PFSK-1 (cell line): Measurements from ENCODE around the gene GRID1.

ENCODE experiments used
- FOXP2 ChIP-seq: optimal IDR thresholded peaks from 2 replicates; pipeline ENCODE3; 2011; ENCODE audit warnings: borderline replicate concordance, control low read depth, inconsistent platforms; ENCODE audit not compliant: insufficient read depth; ENCODE audit errors: extremely low read length, extremely low read depth
- POLR2AphosphoS5 ChIP-seq: IDR thresholded peaks from 2 replicates; pipeline ENCODE4 v1.6.1; 2012; ENCODE audit warnings: low read depth, mild to moderate bottlenecking, control low read depth, low read length, moderate library complexity
- SIN3A ChIP-seq: IDR thresholded peaks from 2 replicates; pipeline ENCODE4 v1.6.1; 2012; ENCODE audit warnings: mild to moderate bottlenecking, low read length, moderate library complexity, borderline replicate concordance; ENCODE audit not compliant: insufficient read depth
- TAF1 ChIP-seq: IDR thresholded peaks from 2 replicates; pipeline ENCODE4 v1.6.1; 2012; ENCODE audit warnings: low read length, control low read depth, borderline replicate concordance; ENCODE audit not compliant: insufficient read depth
- TF ChIP-seq, protein P1 (sequence below), 2 experiments: IDR thresholded peaks; 2 replicates each; pipeline versions ENCODE4 v1.6.1 to v1.8.0; 2011 to 2012; ENCODE audit warnings: low read depth in 2 of 2, low read length in 2 of 2, control low read depth in 1 of 2, inconsistent platforms in 1 of 2, mild to moderate bottlenecking in 1 of 2, moderate library complexity in 1 of 2; ENCODE audit not compliant: insufficient read depth in 1 of 2

Gene GRID1

DNA sequence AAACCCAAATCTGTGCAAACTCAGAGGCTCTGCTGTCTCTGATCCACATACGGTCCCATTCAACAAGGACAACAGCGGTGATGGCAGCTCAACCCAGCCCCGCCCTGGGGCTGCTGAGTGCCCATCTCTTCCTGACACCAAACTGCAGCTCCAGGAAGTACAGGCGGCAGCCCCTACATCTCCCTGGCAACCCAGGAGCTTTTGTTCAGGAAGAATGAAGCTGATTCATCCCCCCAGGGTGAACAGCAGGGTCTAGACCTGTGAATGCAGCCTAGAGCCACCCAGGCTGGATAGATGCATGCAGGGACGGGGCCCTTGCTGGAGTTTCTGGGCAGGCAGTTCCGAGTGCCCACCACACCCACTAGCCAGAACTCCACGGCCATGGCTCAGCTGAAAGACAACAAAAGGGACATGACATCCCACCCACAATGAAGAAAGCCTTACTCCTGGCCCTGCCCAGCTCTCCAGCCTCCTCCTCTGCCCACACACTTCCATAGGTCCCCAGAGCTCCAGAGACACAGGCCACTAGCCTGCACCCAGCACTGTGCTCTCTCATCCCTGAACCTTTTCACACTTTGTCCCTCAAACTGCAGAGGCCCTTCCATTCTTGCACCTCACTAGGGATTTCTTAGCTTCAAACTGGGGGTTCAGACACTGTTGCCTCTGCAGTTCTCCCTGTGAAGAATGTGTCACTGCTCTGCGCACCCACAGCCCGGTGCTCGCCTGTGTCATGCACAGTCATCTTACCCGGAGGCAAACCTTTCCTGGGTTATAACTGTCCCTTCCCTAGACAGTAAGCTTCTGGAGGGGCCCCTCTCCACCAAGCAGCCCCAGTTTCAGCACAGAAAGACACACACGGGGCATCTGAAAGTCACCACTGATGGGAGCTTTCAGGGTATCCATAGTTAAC, 99.1 kb downstream of the GRID1 start:
- TF ChIP-seq TAF1, result no peak
- TF ChIP-seq FOXP2, result no peak
- TF ChIP-seq POLR2AphosphoS5, result no peak
- no peak for TF ChIP-seq SIN3A
- TF ChIP-seq, protein P1, sequence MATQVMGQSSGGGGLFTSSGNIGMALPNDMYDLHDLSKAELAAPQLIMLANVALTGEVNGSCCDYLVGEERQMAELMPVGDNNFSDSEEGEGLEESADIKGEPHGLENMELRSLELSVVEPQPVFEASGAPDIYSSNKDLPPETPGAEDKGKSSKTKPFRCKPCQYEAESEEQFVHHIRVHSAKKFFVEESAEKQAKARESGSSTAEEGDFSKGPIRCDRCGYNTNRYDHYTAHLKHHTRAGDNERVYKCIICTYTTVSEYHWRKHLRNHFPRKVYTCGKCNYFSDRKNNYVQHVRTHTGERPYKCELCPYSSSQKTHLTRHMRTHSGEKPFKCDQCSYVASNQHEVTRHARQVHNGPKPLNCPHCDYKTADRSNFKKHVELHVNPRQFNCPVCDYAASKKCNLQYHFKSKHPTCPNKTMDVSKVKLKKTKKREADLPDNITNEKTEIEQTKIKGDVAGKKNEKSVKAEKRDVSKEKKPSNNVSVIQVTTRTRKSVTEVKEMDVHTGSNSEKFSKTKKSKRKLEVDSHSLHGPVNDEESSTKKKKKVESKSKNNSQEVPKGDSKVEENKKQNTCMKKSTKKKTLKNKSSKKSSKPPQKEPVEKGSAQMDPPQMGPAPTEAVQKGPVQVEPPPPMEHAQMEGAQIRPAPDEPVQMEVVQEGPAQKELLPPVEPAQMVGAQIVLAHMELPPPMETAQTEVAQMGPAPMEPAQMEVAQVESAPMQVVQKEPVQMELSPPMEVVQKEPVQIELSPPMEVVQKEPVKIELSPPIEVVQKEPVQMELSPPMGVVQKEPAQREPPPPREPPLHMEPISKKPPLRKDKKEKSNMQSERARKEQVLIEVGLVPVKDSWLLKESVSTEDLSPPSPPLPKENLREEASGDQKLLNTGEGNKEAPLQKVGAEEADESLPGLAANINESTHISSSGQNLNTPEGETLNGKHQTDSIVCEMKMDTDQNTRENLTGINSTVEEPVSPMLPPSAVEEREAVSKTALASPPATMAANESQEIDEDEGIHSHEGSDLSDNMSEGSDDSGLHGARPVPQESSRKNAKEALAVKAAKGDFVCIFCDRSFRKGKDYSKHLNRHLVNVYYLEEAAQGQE (IDR thresholded peaks at IDR 0.05; ENCODE audit: insufficient read depth in 1 of 2, low read depth in 2 of 2, low read length in 2 of 2), result no peak

DNA sequence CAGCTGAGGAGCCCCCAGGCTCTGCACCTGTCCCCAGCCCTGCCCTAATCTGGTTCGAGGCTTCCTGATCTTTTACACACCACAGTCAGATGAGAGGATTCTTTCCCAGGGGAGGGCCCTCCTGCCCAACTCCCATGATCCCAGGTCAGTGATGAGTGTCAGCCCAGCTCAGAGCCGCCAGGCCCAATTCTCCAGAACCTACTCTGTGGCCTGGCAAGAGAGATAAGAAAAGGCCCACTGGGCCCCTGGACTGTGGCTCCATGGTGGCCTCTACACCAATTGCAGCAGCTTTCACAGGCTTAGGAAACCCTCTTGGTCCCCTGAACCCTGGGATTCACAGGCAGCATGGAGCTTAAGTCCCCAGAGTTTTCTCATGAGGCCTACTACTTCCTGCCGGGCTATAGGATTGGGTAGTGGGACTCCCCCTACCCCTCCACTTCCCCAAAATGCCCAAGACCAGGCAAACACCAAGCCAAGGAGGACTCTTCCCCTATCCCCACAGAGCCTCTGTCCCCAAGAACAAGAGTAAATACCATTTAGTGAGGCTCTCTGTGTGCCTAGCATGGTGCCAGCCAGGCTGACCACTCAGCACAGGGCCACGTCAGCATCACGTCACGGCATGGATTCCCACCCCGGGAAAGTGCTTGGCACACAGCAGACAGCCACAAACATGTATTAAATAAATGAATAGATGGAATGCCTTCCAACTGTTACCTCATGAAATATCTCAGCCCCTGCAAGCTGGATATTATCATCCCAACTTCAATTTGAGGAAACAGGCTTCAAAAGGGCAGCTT, 100.0 kb downstream of the GRID1 start:
- no peak for TF ChIP-seq SIN3A
- no peak for TF ChIP-seq TAF1
- no peak for TF ChIP-seq POLR2AphosphoS5
- no peak for TF ChIP-seq FOXP2
- TF ChIP-seq, protein P1 (IDR thresholded peaks at IDR 0.05; ENCODE audit: insufficient read depth in 1 of 2, low read depth in 2 of 2, low read length in 2 of 2), result no peak

DNA sequence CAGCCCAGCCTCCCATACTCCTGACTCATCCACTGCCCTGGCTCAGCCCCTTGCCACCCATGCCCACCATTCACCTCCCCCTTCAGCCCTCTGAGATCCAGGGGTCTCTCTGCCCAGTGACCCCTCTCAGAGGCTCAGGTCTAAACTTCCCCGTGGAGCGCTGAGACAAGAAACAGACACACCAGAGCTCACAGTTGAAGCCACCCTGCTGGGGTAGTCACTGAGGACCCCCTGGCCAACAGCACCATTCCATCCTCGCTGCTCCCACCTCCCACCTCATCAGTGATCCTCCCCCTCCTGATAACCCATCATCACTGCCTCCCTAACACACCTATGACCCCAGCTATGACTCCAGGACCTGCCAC, 100.7 kb downstream of the GRID1 start:
- TF ChIP-seq FOXP2, result no peak
- no peak for TF ChIP-seq POLR2AphosphoS5
- no peak for TF ChIP-seq SIN3A
- TF ChIP-seq, protein P1 (IDR thresholded peaks at IDR 0.05; ENCODE audit: insufficient read depth in 1 of 2, low read depth in 2 of 2, low read length in 2 of 2), result no peak
- TF ChIP-seq TAF1, result no peak

DNA sequence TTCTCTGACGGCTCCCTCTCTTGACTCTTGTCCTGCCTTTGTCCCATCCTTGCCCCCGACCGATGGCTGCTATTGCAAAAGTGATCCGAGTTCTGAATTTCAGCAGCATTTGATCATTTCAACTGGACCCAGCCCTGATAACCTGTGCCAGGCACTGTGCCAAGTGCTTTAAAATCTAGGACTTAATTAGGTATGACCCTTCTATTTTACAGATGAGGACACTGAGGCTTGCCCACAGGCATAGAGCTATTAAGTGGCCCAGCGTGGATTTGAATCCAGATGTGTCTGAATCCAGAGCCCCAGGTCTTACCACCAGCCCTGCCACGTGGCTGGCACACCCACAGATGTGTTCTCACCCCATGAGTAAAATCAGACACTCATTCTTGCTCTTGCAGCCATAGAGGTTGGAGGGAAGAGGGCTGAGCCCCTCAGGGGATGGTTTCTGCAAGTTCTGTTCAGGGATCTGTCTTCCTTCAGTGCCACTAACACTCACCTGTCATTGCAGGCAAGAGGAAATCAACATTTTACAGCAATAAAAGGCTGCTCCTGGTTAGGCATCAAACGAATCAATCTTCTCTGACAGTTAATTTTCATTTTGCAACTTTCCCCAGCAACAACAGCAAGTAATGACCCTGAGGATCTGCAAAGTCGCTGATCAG, 101.2 kb downstream of the GRID1 start:
- TF ChIP-seq SIN3A (no peak), TAF1 (no peak), FOXP2 (no peak), POLR2AphosphoS5 (no peak)
- TF ChIP-seq, protein P1 (IDR thresholded peaks at IDR 0.05; ENCODE audit: insufficient read depth in 1 of 2, low read depth in 2 of 2, low read length in 2 of 2), result no peak
